Kidney tubule cell (primary cell): Measurements from ENCODE around the gene RANBP1.

Source experiments
- DNase-seq: peaks from one replicate; pipeline ENCODE4 v3.0.0-alpha.2; 2018; ENCODE audit warnings: low spot score

RANBP1 gene

DNA sequence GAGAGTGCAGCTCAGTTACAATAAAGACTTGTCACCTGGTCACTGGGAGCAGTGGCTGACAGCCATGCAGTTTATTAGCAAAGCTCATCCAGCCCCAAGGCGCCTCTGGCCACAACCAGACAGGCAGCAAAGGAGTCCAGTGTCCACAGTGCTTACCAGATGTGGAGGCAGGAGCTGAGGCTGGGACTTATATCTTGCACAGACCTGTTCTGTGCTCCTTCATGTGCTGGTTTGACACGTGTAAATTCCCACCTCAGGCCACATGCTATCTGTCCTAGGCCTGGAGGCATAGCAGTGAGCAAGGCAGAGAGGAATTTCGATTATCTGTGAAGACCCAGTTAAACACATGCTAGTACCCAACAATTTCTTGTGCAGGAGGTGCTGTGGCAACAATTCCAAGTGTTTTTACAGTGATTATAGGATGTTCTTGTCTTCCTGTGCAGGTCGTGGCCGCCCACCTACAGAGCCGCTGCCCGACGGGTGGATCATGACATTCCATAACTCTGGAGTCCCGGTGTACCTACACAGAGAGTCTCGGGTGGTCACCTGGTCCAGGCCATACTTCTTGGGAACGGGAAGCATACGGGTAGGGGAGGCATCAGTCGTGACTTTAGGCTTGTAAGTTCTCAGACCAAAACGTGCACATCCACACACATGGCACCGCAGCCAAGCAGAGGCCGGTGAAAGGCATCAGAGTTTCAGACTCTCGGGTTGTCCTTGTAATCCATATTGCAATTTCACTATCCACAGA is 26.5 kb upstream of the RANBP1 start:
- no peak for DNase-seq

DNA sequence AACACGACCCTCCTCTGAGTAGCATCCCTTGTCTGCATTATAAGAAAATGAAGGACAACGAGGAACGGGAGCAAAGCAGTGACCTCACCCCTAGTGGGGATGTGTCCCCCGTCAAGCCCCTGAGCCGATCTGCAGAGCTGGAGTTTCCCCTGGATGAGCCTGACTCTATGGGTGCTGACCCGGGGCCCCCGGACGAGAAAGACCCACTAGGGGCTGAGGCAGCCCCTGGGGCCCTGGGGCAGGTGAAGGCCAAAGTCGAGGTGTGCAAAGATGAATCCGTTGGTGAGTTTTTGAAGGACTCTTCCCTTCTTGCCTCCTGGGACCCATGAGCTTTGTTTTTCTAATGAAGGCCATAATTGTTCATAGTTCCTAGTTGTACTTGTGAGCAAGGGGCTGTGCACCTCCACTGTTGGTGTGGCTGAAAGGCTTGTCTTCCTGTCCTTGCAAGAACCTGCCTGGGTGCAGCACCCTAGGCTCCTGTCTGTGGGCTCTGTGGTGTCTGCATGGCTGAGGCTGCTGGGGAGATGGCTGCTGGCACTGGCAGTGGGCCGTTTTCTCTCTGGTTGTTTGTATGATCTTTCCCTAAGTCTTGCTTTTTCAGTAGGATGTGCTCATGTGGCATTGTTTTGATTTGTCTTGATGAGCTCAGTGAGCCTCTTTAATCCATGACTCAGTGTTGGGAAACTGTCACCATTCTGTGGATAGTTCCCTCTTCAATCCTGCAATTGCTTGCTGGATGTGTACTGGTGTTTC is 25.8 kb upstream of the RANBP1 start:
- no peak for DNase-seq

- DNase-seq: no peak
These were observed 25.1 kb upstream of the RANBP1 start for GRCh38 chr22:20090730-20091240.

- no peak for DNase-seq
These were observed 24.0 kb upstream of the RANBP1 start for GRCh38 chr22:20091690-20092476.

DNA sequence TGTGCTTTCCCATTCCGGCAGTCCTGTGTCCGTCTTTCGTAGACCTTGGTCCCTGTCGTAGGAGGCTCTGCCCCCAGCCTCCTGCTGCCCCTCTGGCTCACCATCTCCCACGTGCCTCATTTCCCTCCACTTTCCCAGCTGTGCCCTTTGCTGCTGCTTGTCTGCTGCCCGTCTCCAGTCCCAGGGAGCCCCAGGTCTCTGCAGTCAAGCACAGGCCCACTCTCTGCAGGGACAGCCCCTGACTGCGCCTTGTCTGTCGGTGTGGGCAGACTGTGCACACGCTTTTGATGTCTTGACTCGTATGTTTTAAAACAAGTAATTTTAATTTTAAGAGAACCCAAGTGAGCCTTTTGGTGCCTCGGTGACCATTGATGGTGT is 23.4 kb upstream of the RANBP1 start:
- no peak for DNase-seq

DNA sequence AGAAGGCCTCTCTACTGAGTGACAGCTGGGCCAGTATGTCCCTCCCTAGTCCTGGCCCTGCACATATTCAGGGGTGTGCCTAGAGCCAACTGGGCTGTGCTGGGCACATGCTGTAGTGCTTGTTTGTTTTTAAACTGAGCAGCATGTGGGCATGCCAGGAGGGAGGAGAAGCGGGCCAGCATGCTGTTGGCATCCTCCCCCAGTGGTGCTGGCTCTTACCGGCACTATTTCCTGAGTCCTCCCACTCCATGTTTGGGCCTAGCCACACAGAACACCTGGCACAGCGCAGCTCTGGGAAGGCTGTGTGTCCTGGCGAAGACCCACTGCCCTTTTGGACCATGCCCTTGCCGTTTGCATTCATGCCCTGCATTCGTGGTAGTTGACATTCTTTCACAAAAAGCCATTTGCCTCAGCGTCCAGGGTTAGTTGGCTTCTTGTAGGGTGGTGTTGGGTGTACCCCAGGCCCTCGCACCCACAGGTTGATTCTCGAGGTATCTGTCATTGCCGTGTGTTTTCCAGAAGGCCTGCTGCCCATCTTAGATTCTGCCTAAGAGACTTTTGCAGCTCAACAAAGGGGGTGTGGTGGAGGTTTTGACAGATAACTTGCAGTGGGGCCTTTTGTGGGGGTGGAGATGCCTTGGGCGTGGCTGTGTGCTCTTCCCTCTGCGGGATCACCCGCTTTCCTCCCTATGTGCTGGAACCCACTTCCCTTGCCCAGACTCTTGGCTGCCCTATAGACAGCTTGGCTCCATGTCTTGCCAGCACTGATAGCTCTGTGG is 22.3 kb upstream of the RANBP1 start:
- no peak for DNase-seq

DNA sequence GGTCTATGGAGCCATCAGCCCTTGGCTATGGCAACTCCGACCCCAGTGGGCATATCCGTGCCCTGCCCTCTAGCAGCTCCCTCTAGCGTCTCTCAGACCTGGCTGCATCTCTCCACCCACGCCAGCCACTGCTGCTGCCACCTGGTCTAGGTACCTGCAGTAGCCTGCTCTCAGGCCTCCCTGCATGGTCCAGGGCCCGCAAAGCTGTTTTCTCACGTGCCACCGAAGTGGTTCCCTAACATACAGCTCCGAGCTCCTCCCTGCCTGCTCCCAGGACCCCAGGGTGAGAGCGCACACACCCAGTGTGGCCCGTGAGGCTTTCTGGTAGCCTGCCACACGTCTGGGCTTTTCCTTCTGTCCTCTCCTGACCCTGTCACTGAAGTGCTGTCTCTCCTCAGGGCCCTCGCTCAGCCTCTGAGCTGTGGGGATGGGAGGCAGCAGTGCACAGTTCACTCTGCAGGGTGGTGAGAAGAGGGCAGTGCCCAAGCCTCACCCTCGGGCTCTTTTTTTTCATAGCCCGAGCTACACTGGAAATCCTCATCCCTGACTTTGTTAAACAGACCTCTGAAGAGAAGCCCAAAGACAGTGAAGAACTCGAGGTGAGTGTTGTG is 21.6 kb upstream of the RANBP1 start:
- DNase-seq: no peak

- no peak for DNase-seq
These were observed 20.4 kb upstream of the RANBP1 start for GRCh38 chr22:20095521-20095920.

DNA sequence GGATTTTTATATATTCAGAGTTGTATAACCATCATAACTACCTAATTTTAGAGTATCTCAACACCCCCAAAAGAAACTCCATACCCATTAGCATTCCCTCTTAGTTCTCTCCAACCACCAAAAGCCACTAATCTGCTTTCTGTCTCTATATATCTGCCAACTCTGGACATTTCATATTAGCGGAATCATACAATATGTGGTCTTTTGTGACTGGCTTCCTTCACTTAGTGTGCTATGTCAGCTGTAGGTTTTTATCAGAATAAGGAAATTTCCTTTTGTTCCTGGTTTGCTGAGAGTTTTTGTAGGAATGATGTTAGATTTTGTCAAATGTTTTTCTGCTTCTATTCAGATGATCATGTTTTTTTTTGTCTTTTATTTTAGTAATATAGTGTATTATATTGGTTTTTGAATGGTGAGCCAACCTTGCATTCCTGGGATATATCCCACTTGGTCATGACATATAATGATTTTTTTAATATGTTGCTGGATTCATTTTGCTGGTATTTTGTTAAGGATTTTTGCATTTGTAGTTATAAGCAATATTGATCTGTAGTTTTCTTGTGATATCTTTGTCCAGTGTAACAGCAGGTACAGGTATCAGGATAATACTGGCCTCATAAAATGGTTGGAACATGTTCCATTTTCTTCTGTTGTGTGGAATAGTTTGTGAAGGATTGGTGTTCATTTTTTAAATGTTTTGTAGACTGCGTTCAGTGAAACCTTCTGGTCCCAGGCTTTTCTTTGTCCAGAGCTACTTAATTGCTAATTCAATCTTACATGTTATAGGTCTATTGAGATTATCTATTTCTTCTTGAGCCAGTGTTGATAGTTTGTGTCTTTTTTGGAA is 19.1 kb upstream of the RANBP1 start:
- no peak for DNase-seq

GRCh38 chr22:20099099-20099711 is 16.7 kb upstream of the RANBP1 start:
- no peak for DNase-seq

DNA sequence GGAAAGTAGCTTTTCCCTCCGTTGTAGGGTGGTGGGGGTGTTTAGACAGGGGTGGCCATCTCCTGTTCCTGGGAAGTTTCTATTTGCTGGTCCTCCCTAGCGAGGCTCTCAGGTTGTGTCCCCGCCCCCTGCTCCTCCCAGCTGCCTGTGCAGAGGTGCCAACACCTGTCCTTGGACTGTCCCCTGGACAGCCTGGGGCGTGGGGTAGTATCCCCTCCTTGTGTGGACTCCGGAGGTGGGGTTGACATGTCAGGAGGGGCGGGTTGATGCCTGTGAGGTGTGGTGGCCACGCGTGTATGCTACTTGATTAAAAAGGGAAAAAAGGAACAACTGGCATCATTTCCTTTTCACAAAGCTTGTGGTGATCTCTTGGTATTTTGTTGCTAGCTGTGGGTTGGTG is 14.3 kb upstream of the RANBP1 start:
- DNase-seq: no peak

DNA sequence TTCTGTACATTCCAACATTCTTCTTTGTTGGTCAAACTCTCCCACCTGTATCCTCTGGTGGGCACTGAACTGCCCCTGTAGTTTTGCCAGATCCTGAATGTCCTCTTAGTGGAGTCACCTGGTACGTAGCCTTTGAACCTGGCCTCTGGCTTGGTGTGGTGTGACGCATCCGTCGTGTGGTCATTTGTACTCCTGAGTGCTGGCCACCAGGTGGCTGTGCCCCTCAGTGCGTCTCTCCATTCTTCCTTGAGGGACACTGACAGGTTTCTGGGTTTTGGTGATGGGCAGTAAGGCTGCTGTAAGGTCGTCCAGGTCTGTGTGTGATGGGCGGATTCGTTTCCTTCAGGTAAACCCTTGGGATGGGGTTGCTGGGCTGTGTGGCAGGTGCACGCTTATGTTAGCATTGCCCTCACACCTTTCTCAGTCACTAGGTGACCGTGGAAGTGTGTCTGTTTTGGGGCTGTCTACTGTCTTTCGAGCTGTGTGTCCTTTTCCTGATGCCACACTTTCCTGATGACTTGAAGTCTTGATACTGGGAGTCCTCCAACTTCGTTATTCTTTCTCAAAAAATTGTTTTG is 13.6 kb upstream of the RANBP1 start:
- no peak for DNase-seq

DNA sequence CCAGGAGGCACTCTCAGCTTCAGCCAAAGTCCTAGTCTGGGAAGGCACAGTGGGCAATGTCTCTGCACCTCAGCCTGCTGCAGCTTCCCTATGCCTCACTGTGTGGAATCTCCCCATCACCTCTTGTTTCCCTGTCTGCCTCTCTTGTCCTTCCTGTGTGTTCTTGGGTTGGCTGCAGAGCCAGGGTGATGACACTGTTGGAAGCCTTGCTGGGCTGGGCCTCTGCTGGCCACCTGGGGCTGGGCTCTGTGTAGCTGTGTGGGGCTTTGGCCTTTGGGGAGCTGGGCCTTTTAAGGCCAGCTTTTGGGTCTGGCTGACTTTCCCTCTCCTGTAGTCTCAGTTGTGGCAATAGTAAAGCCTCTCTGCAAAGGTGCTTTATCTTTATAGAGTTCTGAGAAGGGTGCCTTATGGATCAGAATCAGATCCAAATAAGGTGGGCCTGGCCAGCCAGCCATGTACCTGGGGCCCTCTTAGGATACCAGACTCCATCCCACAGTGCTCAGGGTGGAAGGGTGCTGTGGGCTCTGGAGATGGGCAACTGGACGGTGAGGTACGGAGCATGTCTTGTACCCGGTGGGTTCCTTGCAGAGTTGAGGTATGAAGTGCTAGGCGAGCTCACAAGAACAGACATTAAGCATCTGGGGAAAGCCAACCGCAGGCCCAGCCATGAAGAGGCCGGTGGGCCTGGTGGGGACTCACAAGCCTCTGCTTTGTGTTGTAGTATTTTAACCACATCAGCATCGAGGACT is 10.3 kb upstream of the RANBP1 start:
- no peak for DNase-seq

GRCh38 chr22:20106205-20106848 is 9.6 kb upstream of the RANBP1 start:
- DNase-seq: no peak

- no peak for DNase-seq
These were observed 9.1 kb upstream of the RANBP1 start for GRCh38 chr22:20106849-20107237.

GRCh38 chr22:20107471-20107901 is 8.4 kb upstream of the RANBP1 start:
- no peak for DNase-seq

GRCh38 chr22:20107951-20108756 is 7.8 kb upstream of the RANBP1 start:
- DNase-seq: no peak
